Progenitor cell of endocrine pancreas (in vitro differentiated cells): ENCODE data around the gene SLC35G3. TPM values are rescaled to one million over a fixed set of nuclear protein-coding genes. Genes with fewer than 3 reads are reported as not detected.

Experiments
- DNase-seq: peaks from one replicate; pipeline ENCODE4 v3.0.0; 2021; ENCODE audit warnings: low spot score; ENCODE audit not compliant: unreplicated experiment
- H3K27ac Mint-ChIP-seq: 2 replicates; pipeline ENCODE4 v1.8.0; 2021; ENCODE audit warnings: mild to moderate bottlenecking, moderate library complexity, mixed read lengths
- H3K27me3 Mint-ChIP-seq: 2 replicates; pipeline ENCODE4 v1.8.0; 2021; ENCODE audit warnings: mixed read lengths
- H3K36me3 Mint-ChIP-seq: 2 replicates; pipeline ENCODE4 v1.8.0; 2022; ENCODE audit warnings: mixed read lengths; ENCODE audit not compliant: insufficient read depth
- H3K4me1 Mint-ChIP-seq: 2 replicates; pipeline ENCODE4 v1.8.0; 2021; ENCODE audit warnings: low read depth, mixed read lengths
- H3K4me3 Mint-ChIP-seq: 2 replicates; pipeline ENCODE4 v1.8.0; 2021; ENCODE audit warnings: low read depth, mild to moderate bottlenecking, moderate library complexity, mixed read lengths
- H3K9me3 Mint-ChIP-seq: 2 replicates; pipeline ENCODE4 v1.8.0; 2021; ENCODE audit warnings: low read depth, mixed read lengths
- total RNA-seq: library from RNA; stranded (reverse); gene quantifications from 2 replicates; pipeline ENCODE4 v1.2.1, GENCODE V29; 2021
- TF ChIP-seq, protein P1 (sequence below): fragments of 200-600 bp; sonication (generic); IDR thresholded peaks from one replicate; pipeline ENCODE4 v1.5.0; 2021; ENCODE audit warnings: antibody characterized with exemption, mild to moderate bottlenecking; ENCODE audit not compliant: unreplicated experiment

Gene SLC35G3
- total RNA-seq, 1 donor from 2014 or later = not detected

DNA sequence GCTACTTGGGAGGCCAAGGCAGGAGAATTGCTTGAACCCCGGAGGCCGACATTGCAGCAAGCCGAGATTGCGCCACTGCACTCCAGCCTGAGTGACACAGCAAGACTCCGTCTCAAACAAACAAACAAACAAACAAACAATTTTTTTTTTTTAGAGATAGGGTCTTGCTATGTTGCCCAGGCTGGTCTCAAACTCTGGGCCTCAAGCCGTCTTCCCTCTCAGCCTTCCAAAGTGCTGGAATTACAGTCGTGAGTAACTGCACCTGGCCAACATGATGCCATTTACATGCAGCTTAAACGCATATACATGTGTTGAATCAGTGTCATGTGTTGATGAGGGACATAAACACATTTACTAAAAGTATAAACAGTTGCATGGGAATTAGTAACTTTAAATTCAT lies 46.7 kb upstream of the SLC35G3 start:
- no peaks in the 10 kb centered on the region for H3K27me3 Mint-ChIP-seq
- no peak overlapping the region for H3K27ac Mint-ChIP-seq
- TF ChIP-seq, protein P1, sequence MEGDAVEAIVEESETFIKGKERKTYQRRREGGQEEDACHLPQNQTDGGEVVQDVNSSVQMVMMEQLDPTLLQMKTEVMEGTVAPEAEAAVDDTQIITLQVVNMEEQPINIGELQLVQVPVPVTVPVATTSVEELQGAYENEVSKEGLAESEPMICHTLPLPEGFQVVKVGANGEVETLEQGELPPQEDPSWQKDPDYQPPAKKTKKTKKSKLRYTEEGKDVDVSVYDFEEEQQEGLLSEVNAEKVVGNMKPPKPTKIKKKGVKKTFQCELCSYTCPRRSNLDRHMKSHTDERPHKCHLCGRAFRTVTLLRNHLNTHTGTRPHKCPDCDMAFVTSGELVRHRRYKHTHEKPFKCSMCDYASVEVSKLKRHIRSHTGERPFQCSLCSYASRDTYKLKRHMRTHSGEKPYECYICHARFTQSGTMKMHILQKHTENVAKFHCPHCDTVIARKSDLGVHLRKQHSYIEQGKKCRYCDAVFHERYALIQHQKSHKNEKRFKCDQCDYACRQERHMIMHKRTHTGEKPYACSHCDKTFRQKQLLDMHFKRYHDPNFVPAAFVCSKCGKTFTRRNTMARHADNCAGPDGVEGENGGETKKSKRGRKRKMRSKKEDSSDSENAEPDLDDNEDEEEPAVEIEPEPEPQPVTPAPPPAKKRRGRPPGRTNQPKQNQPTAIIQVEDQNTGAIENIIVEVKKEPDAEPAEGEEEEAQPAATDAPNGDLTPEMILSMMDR = no peak
- no peaks in the 10 kb centered on the region for H3K9me3 Mint-ChIP-seq
- DNase-seq = no peak
- peak overlapping the region; percentile 34 for H3K4me3 Mint-ChIP-seq
- H3K4me1 Mint-ChIP-seq = peaks cover 21% of the 10 kb centered on the region
- peaks cover 2% of the 10 kb centered on the region for H3K36me3 Mint-ChIP-seq

GRCh38 chr17:35239823-35240222 lies 45.6 kb upstream of the SLC35G3 start:
- no peaks in the 10 kb centered on the region for H3K9me3 Mint-ChIP-seq
- H3K4me3 Mint-ChIP-seq = peak overlapping the region; percentile 58
- peaks cover 6% of the 10 kb centered on the region for H3K27me3 Mint-ChIP-seq
- H3K36me3 Mint-ChIP-seq = peaks cover 2% of the 10 kb centered on the region
- TF ChIP-seq, protein P1 = no peak
- DNase-seq = no peak
- peaks cover 18% of the 10 kb centered on the region for H3K4me1 Mint-ChIP-seq
- H3K27ac Mint-ChIP-seq = no peak overlapping the region

DNA sequence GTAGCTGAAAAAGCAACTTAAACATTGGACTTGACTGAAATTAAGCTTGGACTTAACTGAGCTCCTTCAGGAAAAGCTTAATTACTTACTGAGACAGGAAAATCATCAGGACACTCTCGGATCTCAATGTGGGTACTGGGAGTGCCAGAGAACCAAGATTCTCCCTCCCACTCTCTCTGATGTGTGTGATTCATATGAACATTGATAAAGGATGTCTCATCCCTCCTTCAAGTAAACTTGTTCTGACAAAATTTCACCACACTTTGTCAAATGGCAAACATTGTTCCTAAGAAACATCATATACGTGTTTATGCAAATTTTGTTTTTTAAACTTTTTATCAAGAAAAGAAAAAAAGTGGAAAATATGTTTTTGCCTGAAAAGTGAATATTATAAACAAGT lies 44.6 kb upstream of the SLC35G3 start:
- DNase-seq = no peak
- Mint-ChIP-seq H3K4me3 (no peak overlapping the region), H3K27ac (no peak overlapping the region), H3K9me3 (no peaks in the 10 kb centered on the region), H3K4me1 (peaks cover 9% of the 10 kb centered on the region), H3K27me3 (peaks cover 8% of the 10 kb centered on the region), H3K36me3 (peaks cover 2% of the 10 kb centered on the region)
- TF ChIP-seq, protein P1 = no peak

- peaks cover 8% of the 10 kb centered on the region for H3K27me3 Mint-ChIP-seq
- TF ChIP-seq, protein P1 = no peak
- H3K4me1 Mint-ChIP-seq = peaks cover 6% of the 10 kb centered on the region
- no peak overlapping the region for H3K4me3 Mint-ChIP-seq
- no peaks in the 10 kb centered on the region for H3K9me3 Mint-ChIP-seq
- H3K36me3 Mint-ChIP-seq = peaks cover 2% of the 10 kb centered on the region
- no peak for DNase-seq
- H3K27ac Mint-ChIP-seq = no peak overlapping the region
These were observed 42.6 kb upstream of the SLC35G3 start for GRCh38 chr17:35236821-35237220.

GRCh38 chr17:35235917-35236316 lies 41.7 kb upstream of the SLC35G3 start:
- Mint-ChIP-seq H3K36me3 (peaks cover 2% of the 10 kb centered on the region), H3K27me3 (peaks cover 9% of the 10 kb centered on the region), H3K9me3 (no peaks in the 10 kb centered on the region), H3K27ac (no peak overlapping the region), H3K4me1 (peaks cover 3% of the 10 kb centered on the region), H3K4me3 (no peak overlapping the region)
- no peak for DNase-seq
- TF ChIP-seq, protein P1 = no peak
